H1 (cell line): ENCODE data around the gene ELAVL2. TPM values are rescaled to one million over a fixed set of nuclear protein-coding genes. Genes with fewer than 3 reads are reported as not detected.

Source experiments
- CTCF ChIA-PET: fragments of 300-600 bp; sonication (Branson Sonifier 250); formaldehyde crosslinking; loops from one replicate; lab custom pipeline; 2021; ENCODE audit not compliant: partially characterized antibody; lab: Charles Lee
- POLR2A ChIA-PET: fragments of 300-600 bp; sonication (Branson Sonifier 250); formaldehyde crosslinking; loops from one replicate; lab custom pipeline; 2021; ENCODE audit warnings: inconsistent platforms; ENCODE audit not compliant: partially characterized antibody; lab: Charles Lee
- DNase-seq, 2 experiments: peaks; one replicate each; pipeline versions ENCODE4 v3.0.0 to v3.0.0-alpha.2; 2010 to 2022; ENCODE audit warnings: low spot score in 2 of 2, low read depth in 1 of 2, mixed read lengths in 1 of 2
- FAIRE-seq: peaks from 2 replicates; lab custom pipeline; 2011; peaks lifted over from hg19 to GRCh38; lab: Jason Lieb, UNC
- H2AFZ ChIP-seq: 2 replicates; pipeline ENCODE4 v1.8.1; 2012; ENCODE audit warnings: low read length, inconsistent platforms
- H2AK5ac ChIP-seq: 2 replicates; pipeline ENCODE4 v1.6.1; 2013; ENCODE audit warnings: low read depth, low read length
- H2BK120ac ChIP-seq: replicated peaks from 2 replicates; pipeline ENCODE3; 2013; ENCODE audit warnings: low read depth, low read length, inconsistent platforms
- H2BK12ac ChIP-seq: 2 replicates; pipeline ENCODE4 v1.6.1; 2013; ENCODE audit warnings: low read depth, low read length
- H2BK15ac ChIP-seq: 2 replicates; pipeline ENCODE4 v1.6.1; 2013; ENCODE audit warnings: low read length
- H2BK20ac ChIP-seq: 2 replicates; pipeline ENCODE4 v1.6.1; 2013; ENCODE audit warnings: low read length
- H2BK5ac ChIP-seq: 2 replicates; pipeline ENCODE4 v1.6.1; 2013; ENCODE audit warnings: low read depth, low read length
- H3K14ac ChIP-seq: 2 replicates; pipeline ENCODE4 v1.6.1; 2013; ENCODE audit warnings: inconsistent platforms; ENCODE audit not compliant: insufficient read length
- H3K18ac ChIP-seq: 2 replicates; pipeline ENCODE4 v1.6.1; 2013; ENCODE audit warnings: low read length; ENCODE audit errors: extremely low read depth
- H3K23ac ChIP-seq: 2 replicates; pipeline ENCODE4 v1.6.1; 2013; ENCODE audit warnings: inconsistent platforms; ENCODE audit not compliant: insufficient read length
- H3K23me2 ChIP-seq: 2 replicates; pipeline ENCODE4 v1.6.1; 2013; ENCODE audit warnings: low read depth, low read length
- H3K27ac ChIP-seq: 2 replicates; pipeline ENCODE4 v1.6.1; 2011; ENCODE audit warnings: low read depth, low read length, inconsistent platforms
- H3K27me3 ChIP-seq, 4 experiments: replicated peaks in 1 of 4; 1 replicate in 1 of 4; 2 replicates in 3 of 4; pipeline versions ENCODE4 v1.6.1 to v1.8.1; 2011 to 2013; ENCODE audit warnings: low read length in 3 of 4, mild to moderate bottlenecking in 3 of 4, inconsistent platforms in 2 of 4, mixed read lengths in 2 of 4, moderate library complexity in 1 of 4; ENCODE audit not compliant: control insufficient read depth in 3 of 4, insufficient read depth in 3 of 4; ENCODE audit errors: extremely low read depth in 1 of 4
- H3K36me3 ChIP-seq, 4 experiments: 2 replicates each; pipeline versions ENCODE4 v1.6.1 to v1.8.1; 2011 to 2013; ENCODE audit warnings: mild to moderate bottlenecking in 4 of 4, low read length in 3 of 4, moderate library complexity in 2 of 4, control low read depth in 1 of 4, inconsistent platforms in 1 of 4; ENCODE audit not compliant: insufficient read depth in 4 of 4, control insufficient read depth in 2 of 4
- H3K4ac ChIP-seq: replicated peaks from 2 replicates; pipeline ENCODE3; 2013; ENCODE audit warnings: low read length, low read depth, mixed read lengths, inconsistent platforms; ENCODE audit not compliant: insufficient read length
- H3K4me1 ChIP-seq, 4 experiments: replicated peaks in 1 of 4; 1 replicate in 1 of 4; 2 replicates in 3 of 4; pipeline versions ENCODE4 v1.6.1 to v1.8.1; 2011 to 2013; ENCODE audit warnings: low read length in 3 of 4, inconsistent platforms in 2 of 4, mixed read lengths in 1 of 4; ENCODE audit not compliant: insufficient read depth in 4 of 4, control insufficient read depth in 3 of 4
- H3K4me2 ChIP-seq, 2 experiments: 2 replicates each; pipeline versions ENCODE4 v1.6.1 to v1.8.1; 2011 to 2013; ENCODE audit warnings: low read depth in 2 of 2, low read length in 2 of 2, control low read depth in 1 of 2, inconsistent platforms in 1 of 2, mild to moderate bottlenecking in 1 of 2; ENCODE audit not compliant: insufficient read depth in 1 of 2
- H3K4me3 ChIP-seq, 4 experiments: fragments of 200-600, 300-600 bp in 1 of 4; sonication (generic), shearing (Covaris generic), sonication (Bioruptor Twin) in 1 of 4; 2 replicates each; pipeline versions ENCODE4 v1.5.1 to v1.8.1; 2011 to 2016; ENCODE audit warnings: low read length in 4 of 4, low read depth in 3 of 4, control low read depth in 2 of 4, inconsistent platforms in 2 of 4, mild to moderate bottlenecking in 2 of 4, mixed read lengths in 1 of 4, moderate library complexity in 1 of 4; ENCODE audit not compliant: insufficient read depth in 2 of 4; ENCODE audit errors: extremely low read depth in 1 of 4
- H3K56ac ChIP-seq: replicated peaks from 2 replicates; pipeline ENCODE3; 2013; ENCODE audit warnings: low read depth, mild to moderate bottlenecking, mixed read lengths, low read length, inconsistent platforms; ENCODE audit not compliant: insufficient read length
- H3K79me1 ChIP-seq: 2 replicates; pipeline ENCODE4 v1.6.1; 2013; ENCODE audit warnings: low read depth, low read length, control low read depth
- H3K79me2 ChIP-seq, 2 experiments: 2 replicates each; pipeline versions ENCODE4 v1.6.1 to v1.8.1; 2012 to 2013; ENCODE audit warnings: low read length in 2 of 2, mild to moderate bottlenecking in 2 of 2, inconsistent platforms in 1 of 2; ENCODE audit not compliant: insufficient read depth in 2 of 2, control insufficient read depth in 1 of 2
- H3K9ac ChIP-seq, 4 experiments: replicated peaks in 1 of 4; 1 replicate in 1 of 4; 2 replicates in 3 of 4; pipeline versions ENCODE4 v1.6.1 to v1.8.1; 2011 to 2013; ENCODE audit warnings: low read depth in 3 of 4, low read length in 3 of 4, control low read depth in 2 of 4, mild to moderate bottlenecking in 2 of 4, moderate library complexity in 2 of 4, inconsistent platforms in 1 of 4; ENCODE audit errors: extremely low read depth in 1 of 4
- H3K9me3 ChIP-seq, 2 experiments: 2 replicates each; pipeline versions ENCODE4 v1.6.1 to v1.8.1; 2012 to 2013; ENCODE audit warnings: mild to moderate bottlenecking in 2 of 2, moderate library complexity in 2 of 2, control low read depth in 1 of 2, inconsistent platforms in 1 of 2, low read depth in 1 of 2, low read length in 1 of 2, mixed read lengths in 1 of 2; ENCODE audit not compliant: insufficient read depth in 2 of 2
- H4K20me1 ChIP-seq, 2 experiments: replicated peaks in 1 of 2; 2 replicates each; pipeline versions ENCODE3 to v1.8.1; 2011 to 2013; ENCODE audit warnings: inconsistent platforms in 2 of 2, low read length in 2 of 2, mild to moderate bottlenecking in 1 of 2; ENCODE audit not compliant: insufficient read depth in 2 of 2, control insufficient read depth in 1 of 2
- H4K5ac ChIP-seq: 2 replicates; pipeline ENCODE4 v1.6.1; 2013; ENCODE audit warnings: low read length, low read depth, mixed read lengths, inconsistent platforms; ENCODE audit not compliant: insufficient read length
- H4K8ac ChIP-seq: 2 replicates; pipeline ENCODE4 v1.8.0; 2013; ENCODE audit warnings: mild to moderate bottlenecking, moderate library complexity, low read length, inconsistent platforms; ENCODE audit not compliant: insufficient read depth; ENCODE audit errors: extremely low read depth
- H4K91ac ChIP-seq: replicated peaks from 2 replicates; pipeline ENCODE3; 2013; ENCODE audit warnings: low read length, mixed read lengths, inconsistent platforms; ENCODE audit not compliant: insufficient read length
- BCL11A ChIP-seq, 2 experiments: IDR thresholded peaks; one replicate each; pipeline ENCODE4 v1.6.1; 2011; ENCODE audit warnings: low read depth in 2 of 2, low read length in 2 of 2, mild to moderate bottlenecking in 2 of 2
- CHD2 ChIP-seq: IDR thresholded peaks from 2 replicates; pipeline ENCODE4 v1.6.1; 2012; ENCODE audit warnings: low read length, improper control_type of control experiment
- EZH2 ChIP-seq: fragments of 200-600 bp; sonication (generic); IDR thresholded peaks from 2 replicates; pipeline ENCODE4 v1.7.1; 2012; ENCODE audit warnings: low read depth, mild to moderate bottlenecking, moderate library complexity, low read length, inconsistent platforms; ENCODE audit not compliant: severe bottlenecking
- NRF1 ChIP-seq: IDR thresholded peaks from 2 replicates; pipeline ENCODE4 v1.6.1; 2011; ENCODE audit warnings: mild to moderate bottlenecking, low read depth, low read length, improper control_type of control experiment
- PHF8 ChIP-seq: fragments of 200-600 bp; sonication (generic); conservative IDR thresholded peaks from 2 replicates; pipeline ENCODE4 v1.7.1; 2012; ENCODE audit warnings: low read depth, mild to moderate bottlenecking, inconsistent platforms, low read length, moderate library complexity
- SIRT6 ChIP-seq: IDR thresholded peaks from one replicate; pipeline ENCODE4 v1.7.1; 2012; ENCODE audit warnings: low read length, inconsistent platforms
- SUZ12 ChIP-seq: fragments of 200-600 bp; sonication (generic); IDR thresholded peaks from 2 replicates; pipeline ENCODE4 v1.6.1; 2012; ENCODE audit warnings: mild to moderate bottlenecking, inconsistent platforms, low read length, moderate library complexity, mixed read lengths
- TAF1 ChIP-seq: IDR thresholded peaks from 2 replicates; pipeline ENCODE4 v1.6.1; 2011; ENCODE audit warnings: mild to moderate bottlenecking, low read depth, low read length
- WGBS, 2 experiments: shearing (Covaris generic) in 1 of 2; methylation state at CpG; one replicate each; pipeline versions ENCODE4 v1.1.6 to v1.1.7; 2013 to 2015; ENCODE audit warnings: low lambda C conversion rate in 2 of 2, mixed read lengths in 2 of 2, inconsistent platforms in 1 of 2, low coverage in 1 of 2, missing lambda C conversion rate in 1 of 2; ENCODE audit not compliant: insufficient replicate concordance in 2 of 2, insufficient coverage in 1 of 2, insufficient read length in 1 of 2; ENCODE audit errors: extremely low coverage in 1 of 2, missing lambda C conversion rate in 1 of 2; 5-methylcytosine and 5-hydroxymethylcytosine counted together
- polyA plus RNA-seq, 7 experiments: library from polyadenylated mRNA; depleted of rRNA in 3 of 7; stranded (reverse) in 5 of 7; unstranded in 2 of 7; fragments of >200 nt in 5 of 7; fragments of 200-250 nt in 2 of 7; gene quantifications; 1 replicate in 5 of 7; 2 replicates in 1 of 7; 4 replicates in 1 of 7; pipeline versions ENCODE4 v1.2.1 to v1.2.3, GENCODE V29; 2011 to 2013; ENCODE audit warnings: missing spikeins in 2 of 7, mixed read lengths in 2 of 7
- total RNA-seq: library from RNA; stranded (reverse); fragmentation: NEBNext Ultra II Directional; extraction: Animal tissue kit (Norgen Biotek cat#: 25700); gene quantifications from 2 replicates; pipeline ENCODE4 v1.2.1, GENCODE V29; 2021
- TF ChIP-seq, protein P1 (sequence below): IDR thresholded peaks from 2 replicates; pipeline ENCODE4 v1.6.1; 2012; ENCODE audit warnings: inconsistent platforms
- TF ChIP-seq, protein P2 (sequence below): IDR thresholded peaks from 2 replicates; pipeline ENCODE4 v1.6.1; 2012; ENCODE audit warnings: low read length, inconsistent platforms

Gene ELAVL2
- total and polyA plus RNA-seq, 2 of the 8 experiments (the other 6 are each of a cell fraction or from before 2014, with no cell fraction given), result 4.9 to 21.9 TPM

DNA sequence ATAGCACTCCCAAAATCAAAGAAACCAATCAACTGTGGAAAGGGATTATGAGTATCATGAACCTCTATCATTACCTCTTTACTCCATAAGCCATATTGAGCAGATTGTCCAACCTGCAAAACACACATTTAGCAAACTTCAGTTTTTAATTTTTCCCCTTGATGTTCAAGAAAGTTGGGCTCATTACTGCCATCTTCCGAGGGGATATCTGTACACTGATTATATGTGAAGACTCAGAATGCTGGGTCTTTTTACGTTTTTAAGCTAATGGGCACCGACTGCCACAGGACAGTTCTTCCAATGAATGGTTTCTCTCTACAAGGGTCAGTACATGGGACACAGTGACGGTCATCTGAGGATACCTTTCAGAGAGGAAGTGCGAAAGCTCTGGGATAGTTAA, 132.7 kb downstream of the ELAVL2 start:
- Histone ChIP-seq H3K27me3 (no peaks in the 10 kb centered on the region), H3K4ac (no peak overlapping the region), H3K14ac (no peak overlapping the region), H4K5ac (no peak overlapping the region), H3K9me3 (no peaks in the 10 kb centered on the region), H3K18ac (no peak overlapping the region), H4K91ac (no peak overlapping the region), H4K20me1 (no peaks in the 10 kb centered on the region), H3K23me2 (no peaks in the 10 kb centered on the region), H3K79me2 (peaks cover 0 to 28% of the 10 kb centered on the region in 2 experiments; a peak in 2 of 4 replicates), H3K4me1 (peaks cover 0 to 4% (median 0%) of the 10 kb centered on the region in 4 experiments; a peak in 2 of 7 replicates), H2BK20ac (no peak overlapping the region), H2BK120ac (no peak overlapping the region), H2BK5ac (no peak overlapping the region), H2BK15ac (no peak overlapping the region), H3K27ac (no peak overlapping the region), H2AK5ac (no peak overlapping the region), H3K79me1 (no peaks in the 10 kb centered on the region), H3K56ac (no peak overlapping the region), H3K23ac (no peak overlapping the region), H3K4me2 (no peak overlapping the region), H3K36me3 (no peaks in the 10 kb centered on the region), H2AFZ (no peak overlapping the region), H2BK12ac (no peak overlapping the region), H3K9ac (no peak overlapping the region), H4K8ac (no peak overlapping the region), H3K4me3 (no peak overlapping the region)
- no peak for FAIRE-seq
- ChIA-PET POLR2A (no interaction called here), CTCF (no interaction called here)
- TF ChIP-seq NRF1, result no peak
- TF ChIP-seq, protein P1, sequence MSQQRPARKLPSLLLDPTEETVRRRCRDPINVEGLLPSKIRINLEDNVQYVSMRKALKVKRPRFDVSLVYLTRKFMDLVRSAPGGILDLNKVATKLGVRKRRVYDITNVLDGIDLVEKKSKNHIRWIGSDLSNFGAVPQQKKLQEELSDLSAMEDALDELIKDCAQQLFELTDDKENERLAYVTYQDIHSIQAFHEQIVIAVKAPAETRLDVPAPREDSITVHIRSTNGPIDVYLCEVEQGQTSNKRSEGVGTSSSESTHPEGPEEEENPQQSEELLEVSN, result no peak
- TF ChIP-seq SUZ12, result no peak
- TF ChIP-seq TAF1, result no peak
- no peak for TF ChIP-seq PHF8
- TF ChIP-seq, protein P2, sequence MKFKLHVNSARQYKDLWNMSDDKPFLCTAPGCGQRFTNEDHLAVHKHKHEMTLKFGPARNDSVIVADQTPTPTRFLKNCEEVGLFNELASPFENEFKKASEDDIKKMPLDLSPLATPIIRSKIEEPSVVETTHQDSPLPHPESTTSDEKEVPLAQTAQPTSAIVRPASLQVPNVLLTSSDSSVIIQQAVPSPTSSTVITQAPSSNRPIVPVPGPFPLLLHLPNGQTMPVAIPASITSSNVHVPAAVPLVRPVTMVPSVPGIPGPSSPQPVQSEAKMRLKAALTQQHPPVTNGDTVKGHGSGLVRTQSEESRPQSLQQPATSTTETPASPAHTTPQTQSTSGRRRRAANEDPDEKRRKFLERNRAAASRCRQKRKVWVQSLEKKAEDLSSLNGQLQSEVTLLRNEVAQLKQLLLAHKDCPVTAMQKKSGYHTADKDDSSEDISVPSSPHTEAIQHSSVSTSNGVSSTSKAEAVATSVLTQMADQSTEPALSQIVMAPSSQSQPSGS, result no peak
- TF ChIP-seq SIRT6, result no peak
- TF ChIP-seq CHD2, result no peak
- TF ChIP-seq EZH2, result no peak
- no peak for TF ChIP-seq BCL11A (IDR thresholded peaks at IDR 0.05; ENCODE audit: low read depth in 2 of 2, low read length in 2 of 2)
- DNase-seq, result no peak
- 90% methylated on average over 5 of the region's 5 CpGs; no CpG with 5 or more reads in 1 of the 2 experiments for WGBS, 2 experiments
